Lung (tissue), 12 donors: Measurements from ENCODE around the gene HACD2. TPM values are rescaled to one million over a fixed set of nuclear protein-coding genes. Genes with fewer than 3 reads are reported as not detected.

Source experiments
- ATAC-seq: fragments of 200-7000 bp; cut with Tn5 transposase; one replicate; pipeline ENCODE4 v1.9.1; 2020; ENCODE audit warnings: moderate number of reproducible peaks; ENCODE audit not compliant: insufficient read depth, low FRiP score
- DNase-seq, 3 donors: peaks; one replicate each; pipeline ENCODE4 v3.0.0-alpha.2; 2013 to 2017
- H3K27ac ChIP-seq, 2 donors: one replicate each; pipeline ENCODE4 v1.5.1; 2013; ENCODE audit warnings: mild to moderate bottlenecking in 2 of 2, moderate library complexity in 2 of 2, control low read depth in 1 of 2, inconsistent platforms in 1 of 2, low read depth in 1 of 2, low read length in 1 of 2
- H3K27me3 ChIP-seq, 3 donors: one replicate each; pipeline ENCODE4 v1.5.1; 2013; ENCODE audit warnings: low read length in 2 of 3; ENCODE audit not compliant: control insufficient read depth in 3 of 3, insufficient read depth in 3 of 3
- H3K36me3 ChIP-seq, 4 donors: one replicate each; pipeline ENCODE4 v1.5.1; 2013; ENCODE audit warnings: low read length in 4 of 4, mild to moderate bottlenecking in 1 of 4, moderate library complexity in 1 of 4; ENCODE audit not compliant: control insufficient read depth in 4 of 4, insufficient read depth in 4 of 4
- H3K4me1 ChIP-seq, 5 donors: one replicate each; pipeline ENCODE4 v1.5.1; 2013; ENCODE audit warnings: low read length in 5 of 5, mild to moderate bottlenecking in 2 of 5, moderate library complexity in 1 of 5; ENCODE audit not compliant: control insufficient read depth in 5 of 5, insufficient read depth in 5 of 5
- H3K4me3 ChIP-seq: one replicate; pipeline ENCODE4 v1.5.1; 2013; ENCODE audit warnings: mild to moderate bottlenecking, control low read depth, moderate library complexity
- H3K9ac ChIP-seq, 2 donors: one replicate each; pipeline ENCODE4 v1.5.1; 2013; ENCODE audit warnings: low read length in 2 of 2, control low read depth in 1 of 2; ENCODE audit not compliant: insufficient read depth in 1 of 2
- H3K9me3 ChIP-seq, 4 donors: one replicate each; pipeline ENCODE4 v1.5.1; 2013; ENCODE audit warnings: low read length in 3 of 4, mild to moderate bottlenecking in 1 of 4, moderate library complexity in 1 of 4; ENCODE audit not compliant: control insufficient read depth in 4 of 4, insufficient read depth in 3 of 4
- CTCF ChIP-seq: IDR thresholded peaks from 2 replicates; pipeline ENCODE4 v1.5.1; 2012; ENCODE audit warnings: mild to moderate bottlenecking; ENCODE audit errors: control extremely low read depth, extremely low read depth
- WGBS, 2 donors: extraction: QIAGEN DNeasy Blood & Tissue Kit; methylation state at CpG; one replicate each; pipeline ENCODE4 v1.1.7; 2013; 5-methylcytosine and 5-hydroxymethylcytosine counted together
- polyA plus RNA-seq, 2 donors: library from polyadenylated mRNA; stranded (reverse); fragments of 200-250 nt; gene quantifications; one replicate each; pipeline ENCODE4 v1.2.1, GENCODE V29; 2013
- total RNA-seq, 2 donors: library from RNA; depleted of rRNA in 1 of 2; stranded (reverse); fragments of >200 nt in 1 of 2; gene quantifications; one replicate each; pipeline ENCODE4 v1.2.1, GENCODE V29; 2014 to 2021
- donor health status: control.
- donor health status: control.
- donor health status: Bipolar disorder and iron deficiency.
- donor health status: healthy.
- donor health status: DM: yes; HTN: yes; CAD: no.

HACD2 gene
- total and polyA plus RNA-seq, 4 donors = 17.1 to 40.7 (median 28.2) TPM

DNA sequence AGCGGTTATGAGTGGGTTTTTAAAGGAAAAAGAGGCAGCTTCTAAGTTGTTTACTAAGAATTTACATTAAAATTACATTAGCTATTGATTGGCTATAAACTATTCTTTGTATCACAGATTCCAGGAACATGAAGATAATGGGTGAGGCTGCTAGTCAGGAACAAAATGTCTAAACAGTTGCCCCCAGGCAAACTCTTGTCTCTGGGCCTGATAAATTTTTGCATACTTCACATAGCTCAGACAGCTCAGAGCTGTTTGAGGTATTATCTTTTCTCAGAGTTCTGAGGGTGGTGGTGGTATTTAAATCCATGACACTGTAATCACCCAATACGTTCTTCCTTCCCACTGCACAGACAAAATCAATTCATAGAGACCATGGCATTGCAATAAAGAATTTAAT, 2.1 kb upstream of the HACD2 start:
- Histone ChIP-seq H3K36me3 (peaks cover 0 to 16% (median 5%) of the 10 kb centered on the region in 4 donors), H3K27me3 (no peaks in the 10 kb centered on the region), H3K9ac (no peak overlapping the region), H3K27ac (no peak overlapping the region), H3K9me3 (peaks cover 0 to 12% (median 6%) of the 10 kb centered on the region in 4 donors), H3K4me3 (no peak overlapping the region), H3K4me1 (peaks cover 0 to 17% (median 3%) of the 10 kb centered on the region in 5 donors)
- 73 to 88% methylated on average over 2 of the region's 2 CpGs for WGBS, 2 donors
- DNase-seq (no peak), ATAC-seq (no peak)
- no peak for TF ChIP-seq CTCF

DNA sequence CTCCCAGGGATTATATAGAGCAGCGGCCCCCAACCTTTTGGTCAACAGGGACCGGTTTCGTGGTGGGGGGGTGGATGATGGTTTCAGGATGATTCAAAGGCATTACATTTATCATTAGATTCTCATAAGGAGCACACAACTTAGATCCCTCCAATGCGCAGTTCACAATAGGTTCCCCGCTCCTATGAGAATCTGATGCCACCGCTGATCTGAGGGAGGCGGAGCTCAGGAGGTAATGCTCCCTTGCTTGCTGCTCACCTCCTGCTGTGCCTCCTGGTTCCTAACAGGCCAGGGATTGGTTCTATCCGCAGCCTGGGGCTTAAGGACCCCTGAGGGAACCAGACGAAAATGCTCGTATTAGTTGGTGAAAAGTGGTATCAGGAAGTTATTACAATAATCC, 1.3 kb upstream of the HACD2 start:
- peaks cover 0 to 12% (median 6%) of the 10 kb centered on the region in 4 donors for H3K9me3 ChIP-seq
- peak overlapping the region; percentile 15 for H3K4me3 ChIP-seq
- peak overlapping the region; percentile 27 to 79 for H3K9ac ChIP-seq
- DNase-seq = peak; percentile 60 to 70 (median 64)
- H3K27me3 ChIP-seq = no peaks in the 10 kb centered on the region
- no peak for ATAC-seq
- H3K27ac ChIP-seq = peak overlapping the region in 1 of 2 donors; percentile 93
- peaks cover 0 to 17% (median 3%) of the 10 kb centered on the region in 5 donors for H3K4me1 ChIP-seq
- WGBS, 2 donors = 4 to 6% methylated on average over 10 of the region's 10 CpGs
- no peak for TF ChIP-seq CTCF
- H3K36me3 ChIP-seq = peaks cover 0 to 16% (median 7%) of the 10 kb centered on the region in 4 donors

DNA sequence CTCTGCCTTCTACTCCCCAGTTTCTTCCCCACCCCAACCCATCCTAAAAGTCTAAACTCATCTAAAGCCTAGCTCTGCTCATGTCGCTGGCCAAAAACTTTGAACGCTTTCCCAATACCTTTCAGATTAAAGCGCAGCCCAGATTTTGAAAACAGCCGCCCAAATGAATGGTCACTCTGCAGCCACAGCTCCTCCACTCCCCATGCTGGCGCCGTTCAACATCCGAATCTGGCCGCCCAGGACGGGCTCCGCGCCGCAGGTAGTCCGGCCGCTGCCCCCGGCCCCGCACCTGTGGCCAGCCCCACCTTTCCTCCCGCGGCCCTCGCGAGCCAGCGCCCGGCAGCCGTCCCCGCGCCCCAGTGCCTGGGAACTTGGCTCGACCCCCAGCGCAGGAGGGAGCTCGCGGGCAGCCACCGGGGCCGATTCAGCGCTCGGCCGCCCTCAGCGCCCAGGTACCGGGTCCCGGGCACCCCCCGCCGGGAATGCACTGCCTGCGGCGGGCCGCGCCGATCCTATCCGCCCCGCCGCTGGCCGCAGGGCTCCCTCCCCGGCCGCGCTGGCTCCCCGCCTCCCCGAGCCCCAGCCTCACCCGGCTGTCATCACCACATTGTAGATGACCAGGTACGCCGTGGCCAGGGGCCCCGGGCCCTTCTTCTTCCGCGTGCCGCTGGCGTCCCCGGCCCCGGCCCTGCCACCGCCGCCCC, 417 bp downstream of the HACD2 start:
- Histone ChIP-seq H3K27me3 (no peaks in the 10 kb centered on the region), H3K36me3 (peaks cover 0 to 11% (median 2%) of the 10 kb centered on the region in 4 donors), H3K27ac (peak overlapping the region; percentile 80 to 82), H3K9ac (peak overlapping the region; percentile 33 to 80), H3K4me3 (peak overlapping the region; percentile 87), H3K4me1 (peaks cover 0 to 17% (median 3%) of the 10 kb centered on the region in 5 donors), H3K9me3 (no peaks in the 10 kb centered on the region)
- TF ChIP-seq CTCF = no peak
- DNase-seq (peak in 2 of 3 donors; percentile 61 to 62), ATAC-seq (peak; percentile 41)
- 1% methylated on average over 58 to 65 of the region's 65 CpGs for WGBS, 2 donors
